ENCODE results near the gene RPL29. TPM values are rescaled to one million over a fixed set of nuclear protein-coding genes. Genes with fewer than 3 reads are reported as not detected.

Gene RPL29
- total RNA-seq, 1 donor from 2014 or later = 1,678 TPM

- H3K27ac ChIP-seq = peak overlapping the region; percentile 36
- no peak overlapping the region for H3K4me3 ChIP-seq
- no peaks in the 10 kb centered on the region for H3K36me3 ChIP-seq
- no peaks in the 10 kb centered on the region for H3K9me3 ChIP-seq
- intact Hi-C loops (cut with DNase I) = loop anchor here (5.0 kb wide), 1 partner anchor 34 kb away; no protein-coding TSS in a partner anchor
- H3K27me3 ChIP-seq = no peaks in the 10 kb centered on the region
- DNase-seq (ENCODE audit: extremely low spot score in 2 of 2) = no peak
- TF ChIP-seq POLR2A (IDR thresholded peaks at IDR 0.05) (no peak), CTCF (IDR thresholded peaks at IDR 0.05) (no peak), POLR2AphosphoS5 (IDR thresholded peaks at IDR 0.05; ENCODE audit: insufficient read depth in 1 of 2, low read depth in 1 of 2) (no peak)
- H3K4me1 ChIP-seq = peaks cover 24% of the 10 kb centered on the region
These were observed 22.8 kb upstream of the RPL29 start for GRCh38 chr3:52018319-52019000.

- H3K36me3 ChIP-seq = no peaks in the 10 kb centered on the region
- no peak for DNase-seq (ENCODE audit: extremely low spot score in 2 of 2)
- H3K9me3 ChIP-seq = no peaks in the 10 kb centered on the region
- TF ChIP-seq POLR2A (IDR thresholded peaks at IDR 0.05) (no peak), CTCF (IDR thresholded peaks at IDR 0.05) (no peak), POLR2AphosphoS5 (IDR thresholded peaks at IDR 0.05; ENCODE audit: insufficient read depth in 1 of 2, low read depth in 1 of 2) (no peak)
- H3K27ac ChIP-seq = peak overlapping the region; percentile 15
- peaks cover 15% of the 10 kb centered on the region for H3K4me1 ChIP-seq
- intact Hi-C loops (cut with DNase I) = loop anchor here (5.0 kb wide), 1 partner anchor 35 kb away; no protein-coding TSS in a partner anchor
- H3K27me3 ChIP-seq = no peaks in the 10 kb centered on the region
- no peak overlapping the region for H3K4me3 ChIP-seq
These were observed 21.9 kb upstream of the RPL29 start for GRCh38 chr3:52017586-52017985.

GRCh38 chr3:52015438-52016228 lies 19.9 kb upstream of the RPL29 start:
- Histone ChIP-seq H3K4me3 (no peak overlapping the region), H3K27ac (no peak overlapping the region), H3K9me3 (no peaks in the 10 kb centered on the region), H3K27me3 (no peaks in the 10 kb centered on the region), H3K4me1 (peaks cover 7% of the 10 kb centered on the region), H3K36me3 (no peaks in the 10 kb centered on the region)
- intact Hi-C loops (cut with DNase I) = loop anchor here (5.0 kb wide), 1 partner anchor 37 kb away; no protein-coding TSS in a partner anchor
- TF ChIP-seq POLR2A (IDR thresholded peaks at IDR 0.05) (no peak), POLR2AphosphoS5 (IDR thresholded peaks at IDR 0.05; ENCODE audit: insufficient read depth in 1 of 2, low read depth in 1 of 2) (no peak), CTCF (IDR thresholded peaks at IDR 0.05) (no peak)
- DNase-seq (ENCODE audit: extremely low spot score in 2 of 2) = no peak

- no peak for TF ChIP-seq POLR2AphosphoS5 (IDR thresholded peaks at IDR 0.05; ENCODE audit: insufficient read depth in 1 of 2, low read depth in 1 of 2)
- no peak for TF ChIP-seq POLR2A (IDR thresholded peaks at IDR 0.05)
- TF ChIP-seq CTCF (IDR thresholded peaks at IDR 0.05) = no peak
- peaks cover 3% of the 10 kb centered on the region for H3K4me1 ChIP-seq
- no peaks in the 10 kb centered on the region for H3K27me3 ChIP-seq
- H3K9me3 ChIP-seq = no peaks in the 10 kb centered on the region
- intact Hi-C loops (cut with DNase I) = loop anchor here (5.0 kb wide), 1 partner anchor 38 kb away; no protein-coding TSS in a partner anchor
- no peak overlapping the region for H3K27ac ChIP-seq
- no peak overlapping the region for H3K4me3 ChIP-seq
- H3K36me3 ChIP-seq = no peaks in the 10 kb centered on the region
- no peak for DNase-seq (ENCODE audit: extremely low spot score in 2 of 2)
These were observed 18.9 kb upstream of the RPL29 start for GRCh38 chr3:52014613-52015012.
